NB4 (cell line): ENCODE data around the gene PAX1.

Experiments
- POLR2A ChIP-seq: IDR thresholded peaks from 2 replicates; pipeline ENCODE4 v1.6.1; 2011; ENCODE audit warnings: mild to moderate bottlenecking; ENCODE audit not compliant: insufficient read length; ENCODE audit errors: extremely low read depth
- TF ChIP-seq, protein P1 (sequence below): IDR thresholded peaks from one replicate; pipeline ENCODE4 v1.5.1; 2012; ENCODE audit warnings: low read depth, low read length

DNA sequence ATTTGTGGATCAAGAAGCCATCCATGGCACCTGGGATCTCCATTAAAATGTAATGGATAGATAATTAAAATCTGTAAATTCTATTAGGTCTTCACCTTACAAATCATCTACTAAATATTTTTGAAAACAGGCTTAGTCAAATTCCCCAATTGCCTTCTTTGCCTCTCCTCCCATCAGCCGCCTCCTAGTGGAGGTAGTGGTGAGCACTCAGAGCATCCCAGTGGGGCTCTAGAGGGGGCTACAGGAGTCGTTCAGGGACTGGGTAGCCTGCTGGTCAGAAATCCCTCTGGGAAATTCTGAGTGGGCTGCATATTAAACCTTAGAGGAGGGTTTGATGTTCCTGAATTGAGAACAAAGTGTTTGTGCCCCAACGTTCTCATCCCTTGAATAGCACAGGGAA, 20.8 kb upstream of the PAX1 start:
- TF ChIP-seq, protein P1, sequence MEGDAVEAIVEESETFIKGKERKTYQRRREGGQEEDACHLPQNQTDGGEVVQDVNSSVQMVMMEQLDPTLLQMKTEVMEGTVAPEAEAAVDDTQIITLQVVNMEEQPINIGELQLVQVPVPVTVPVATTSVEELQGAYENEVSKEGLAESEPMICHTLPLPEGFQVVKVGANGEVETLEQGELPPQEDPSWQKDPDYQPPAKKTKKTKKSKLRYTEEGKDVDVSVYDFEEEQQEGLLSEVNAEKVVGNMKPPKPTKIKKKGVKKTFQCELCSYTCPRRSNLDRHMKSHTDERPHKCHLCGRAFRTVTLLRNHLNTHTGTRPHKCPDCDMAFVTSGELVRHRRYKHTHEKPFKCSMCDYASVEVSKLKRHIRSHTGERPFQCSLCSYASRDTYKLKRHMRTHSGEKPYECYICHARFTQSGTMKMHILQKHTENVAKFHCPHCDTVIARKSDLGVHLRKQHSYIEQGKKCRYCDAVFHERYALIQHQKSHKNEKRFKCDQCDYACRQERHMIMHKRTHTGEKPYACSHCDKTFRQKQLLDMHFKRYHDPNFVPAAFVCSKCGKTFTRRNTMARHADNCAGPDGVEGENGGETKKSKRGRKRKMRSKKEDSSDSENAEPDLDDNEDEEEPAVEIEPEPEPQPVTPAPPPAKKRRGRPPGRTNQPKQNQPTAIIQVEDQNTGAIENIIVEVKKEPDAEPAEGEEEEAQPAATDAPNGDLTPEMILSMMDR, result no peak
- TF ChIP-seq POLR2A, result no peak
